Loucy (cell line): ENCODE results near the gene MEX3B.
A peak's percentile ranks its signal among the peaks of the same experiment; 100 is the strongest.

Experiments
- H2AFZ ChIP-seq: fragments of 200-600 bp; sonication (generic); 2 replicates; pipeline ENCODE4 v1.6.0; 2016; ENCODE audit warnings: antibody characterized with exemption, mild to moderate bottlenecking, low read length, moderate library complexity
- H3F3A ChIP-seq: fragments of 200-600 bp; 2 replicates; pipeline ENCODE4 v1.6.0; 2016; ENCODE audit warnings: antibody characterized with exemption, low read depth, mild to moderate bottlenecking
- H3K27me3 ChIP-seq: fragments of 200-600 bp; sonication (generic); 2 replicates; pipeline ENCODE4 v1.6.1; 2014; ENCODE audit warnings: low read length, mild to moderate bottlenecking; ENCODE audit not compliant: insufficient read depth, poor library complexity, severe bottlenecking
- H3K36me3 ChIP-seq: fragments of 200-600 bp; sonication (generic); 2 replicates; pipeline ENCODE4 v1.6.1; 2016; ENCODE audit warnings: low read length; ENCODE audit not compliant: insufficient read depth
- H3K4me1 ChIP-seq: fragments of 200-600 bp; sonication (generic); 2 replicates; pipeline ENCODE4 v1.5.1; 2014; ENCODE audit warnings: low read length, mild to moderate bottlenecking; ENCODE audit not compliant: insufficient read depth, poor library complexity, severe bottlenecking
- H3K4me2 ChIP-seq: fragments of 200-600 bp; sonication (generic); 2 replicates; pipeline ENCODE4 v1.6.0; 2014; ENCODE audit warnings: antibody characterized with exemption, low read length, low read depth, mild to moderate bottlenecking; ENCODE audit not compliant: poor library complexity, severe bottlenecking
- H3K4me3 ChIP-seq: fragments of 200-600 bp; sonication (generic); 2 replicates; pipeline ENCODE4 v1.5.1; 2014; ENCODE audit warnings: low read length, mild to moderate bottlenecking, mixed read lengths; ENCODE audit not compliant: poor library complexity, severe bottlenecking
- H3K79me2 ChIP-seq: fragments of 200-600 bp; sonication (generic); 2 replicates; pipeline ENCODE4 v1.6.1; 2014; ENCODE audit warnings: low read length; ENCODE audit not compliant: insufficient read depth
- H3K9ac ChIP-seq: fragments of 200-600 bp; sonication (generic); 2 replicates; pipeline ENCODE4 v1.6.0; 2014; ENCODE audit warnings: mild to moderate bottlenecking, low read depth, low read length, moderate library complexity; ENCODE audit not compliant: poor library complexity, severe bottlenecking
- H3K9me2 ChIP-seq: fragments of 200-600 bp; sonication (generic); replicated peaks from 2 replicates; pipeline ENCODE4 v1.6.1; 2016; ENCODE audit warnings: low read depth, low read length, mixed read lengths
- H3K9me3 ChIP-seq: fragments of 200-600 bp; sonication (generic); 2 replicates; pipeline ENCODE4 v1.6.1; 2014; ENCODE audit warnings: mild to moderate bottlenecking, antibody characterized with exemption, low read length, low read depth; ENCODE audit not compliant: insufficient read depth
- H4K20me1 ChIP-seq: fragments of 200-600 bp; sonication (generic); 2 replicates; pipeline ENCODE4 v1.6.0; 2014; ENCODE audit warnings: antibody characterized with exemption, low read length, mild to moderate bottlenecking; ENCODE audit not compliant: insufficient read depth, poor library complexity, severe bottlenecking
- CTCF ChIP-seq: fragments of 200-600 bp; sonication (generic); conservative IDR thresholded peaks from 2 replicates; pipeline ENCODE4 v1.5.1; 2014; ENCODE audit warnings: mild to moderate bottlenecking, antibody characterized with exemption, low read length
- EZH2phosphoT487 ChIP-seq: fragments of 200-600 bp; IDR thresholded peaks from 2 replicates; pipeline ENCODE4 v1.6.1; 2018; ENCODE audit warnings: antibody characterized with exemption, mild to moderate bottlenecking, moderate library complexity, borderline replicate concordance

MEX3B gene

GRCh38 chr15:82020625-82021394 lies 25.0 kb downstream of the MEX3B start:
- Histone ChIP-seq H3K4me3 (no peak overlapping the region), H3K4me1 (peaks cover 10% of the 10 kb centered on the region), H3K9ac (no peak overlapping the region), H3K9me3 (no peaks in the 10 kb centered on the region), H3F3A (no peaks in the 10 kb centered on the region), H4K20me1 (no peaks in the 10 kb centered on the region), H3K9me2 (no peaks in the 10 kb centered on the region), H3K79me2 (no peaks in the 10 kb centered on the region), H3K27me3 (no peaks in the 10 kb centered on the region), H3K4me2 (no peak overlapping the region), H3K36me3 (no peaks in the 10 kb centered on the region), H2AFZ (no peak overlapping the region)
- TF ChIP-seq EZH2phosphoT487 (no peak), CTCF (no peak)

GRCh38 chr15:82018201-82018600 lies 27.6 kb downstream of the MEX3B start:
- no peak overlapping the region for H2AFZ ChIP-seq
- no peaks in the 10 kb centered on the region for H3K9me2 ChIP-seq
- no peak overlapping the region for H3K4me3 ChIP-seq
- no peaks in the 10 kb centered on the region for H3F3A ChIP-seq
- no peaks in the 10 kb centered on the region for H3K9me3 ChIP-seq
- peaks cover 10% of the 10 kb centered on the region for H3K4me1 ChIP-seq
- H3K4me2 ChIP-seq, result peak overlapping the region; percentile 15
- no peaks in the 10 kb centered on the region for H3K36me3 ChIP-seq
- no peak overlapping the region for H3K9ac ChIP-seq
- TF ChIP-seq CTCF, result no peak
- TF ChIP-seq EZH2phosphoT487, result no peak
- no peaks in the 10 kb centered on the region for H3K79me2 ChIP-seq
- no peaks in the 10 kb centered on the region for H3K27me3 ChIP-seq
- H4K20me1 ChIP-seq, result no peaks in the 10 kb centered on the region

GRCh38 chr15:82017656-82018055 lies 28.2 kb downstream of the MEX3B start:
- peaks cover 10% of the 10 kb centered on the region for H3K4me1 ChIP-seq
- no peaks in the 10 kb centered on the region for H3K9me3 ChIP-seq
- H3K27me3 ChIP-seq, result no peaks in the 10 kb centered on the region
- no peak overlapping the region for H2AFZ ChIP-seq
- no peaks in the 10 kb centered on the region for H3K79me2 ChIP-seq
- no peaks in the 10 kb centered on the region for H4K20me1 ChIP-seq
- H3K36me3 ChIP-seq, result no peaks in the 10 kb centered on the region
- no peak for TF ChIP-seq CTCF
- no peak for TF ChIP-seq EZH2phosphoT487
- peak overlapping the region; percentile 15 for H3K4me2 ChIP-seq
- peak overlapping the region; percentile 19 for H3K9ac ChIP-seq
- no peaks in the 10 kb centered on the region for H3F3A ChIP-seq
- H3K4me3 ChIP-seq, result no peak overlapping the region
- H3K9me2 ChIP-seq, result no peaks in the 10 kb centered on the region
